Measurements from ENCODE around the gene BDH2. TPM values are rescaled to one million over a fixed set of nuclear protein-coding genes. Genes with fewer than 3 reads are reported as not detected.

Gene BDH2
- total RNA-seq, 1 experiment from 2014 or later: 10.5 TPM

DNA sequence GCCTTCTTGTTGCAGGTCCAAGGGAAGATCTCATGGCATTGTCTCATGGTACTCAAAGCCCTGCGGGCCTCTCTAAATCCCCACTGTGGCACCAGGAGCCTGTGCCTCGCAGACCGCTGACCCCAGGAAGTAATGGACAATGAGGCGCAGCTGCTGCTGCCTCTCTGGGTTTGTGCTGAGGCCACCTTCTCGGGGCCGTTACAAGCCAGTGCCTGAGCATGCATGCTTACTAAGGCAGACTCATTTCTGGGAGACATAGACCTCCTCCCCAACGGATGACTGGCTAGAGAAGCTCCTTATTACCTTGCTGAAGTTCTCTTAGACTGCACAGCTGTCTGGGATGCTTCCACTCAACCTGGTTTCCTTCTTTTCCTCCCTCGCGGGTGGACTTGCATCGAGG is 1.3 kb downstream of the BDH2 start:
- CTCF ChIA-PET: no interaction called here
- no peak overlapping the region for H3K9ac ChIP-seq (ENCODE audit: low read length)
- no peaks in the 10 kb centered on the region for H3K27me3 ChIP-seq (ENCODE audit: low read length)
- no peak overlapping the region for H3K4me3 ChIP-seq (ENCODE audit: low read length)
- H4K20me1 ChIP-seq (ENCODE audit: low read length): no peaks in the 10 kb centered on the region
- BruUV-seq (replicated peaks): no TSS peak
- no peaks in the 10 kb centered on the region for H3F3A ChIP-seq (ENCODE audit: low read length, unreplicated experiment)
- no peaks in the 10 kb centered on the region for H3K79me2 ChIP-seq (ENCODE audit: low read length)
- H3K36me3 ChIP-seq (ENCODE audit: low read depth, low read length): no peaks in the 10 kb centered on the region
- no peaks in the 10 kb centered on the region for H3K9me3 ChIP-seq (ENCODE audit: low read length)
- H3K27ac ChIP-seq (ENCODE audit: low read length): no peak overlapping the region
- peaks cover 9% of the 10 kb centered on the region; the same call in 1 of the 2 replicates for H3K4me1 ChIP-seq (ENCODE audit: insufficient read depth, low read length)
- no peak for ATAC-seq
- DNase-seq: no peak
- TF ChIP-seq EZH2 (IDR thresholded peaks at IDR 0.05; ENCODE audit: low read length, unreplicated experiment): no peak
- POLR2A ChIA-PET (ENCODE audit: unreplicated experiment): no interaction called here
- H2AFZ ChIP-seq (ENCODE audit: low read length): no peak overlapping the region
- intact Hi-C loops (cut with micrococcal nuclease): loop anchor here (10.0 kb wide), 1 partner anchor 274 kb away; the partner anchor contains the start of gene UBE2D3
- no peaks in the 10 kb centered on the region for H3K9me2 ChIP-seq (replicated peaks; ENCODE audit: low read length)
- H3K4me2 ChIP-seq (ENCODE audit: low read length): no peak overlapping the region; the same call in 1 of the 2 replicates

- H3K9me3 ChIP-seq (ENCODE audit: low read length): no peaks in the 10 kb centered on the region
- H3K4me3 ChIP-seq (ENCODE audit: low read length): no peak overlapping the region
- no peak for DNase-seq
- no peaks in the 10 kb centered on the region for H3K27me3 ChIP-seq (ENCODE audit: low read length)
- H3K79me2 ChIP-seq (ENCODE audit: low read length): no peaks in the 10 kb centered on the region
- no peak overlapping the region for H3K27ac ChIP-seq (ENCODE audit: low read length)
- H3K9ac ChIP-seq (ENCODE audit: low read length): no peak overlapping the region
- H3K4me1 ChIP-seq (ENCODE audit: insufficient read depth, low read length): peaks cover 9% of the 10 kb centered on the region; the same call in 1 of the 2 replicates
- H3F3A ChIP-seq (ENCODE audit: low read length, unreplicated experiment): no peaks in the 10 kb centered on the region
- ChIA-PET CTCF (no interaction called here), POLR2A (ENCODE audit: unreplicated experiment) (no interaction called here)
- no peak overlapping the region for H3K4me2 ChIP-seq (ENCODE audit: low read length)
- no peak for ATAC-seq
- no peaks in the 10 kb centered on the region for H3K9me2 ChIP-seq (replicated peaks; ENCODE audit: low read length)
- no TSS peak for BruUV-seq (replicated peaks)
- intact Hi-C loops (cut with micrococcal nuclease): loop anchor here (10.0 kb wide), 1 partner anchor 272 kb away; the partner anchor contains the start of gene UBE2D3
- H4K20me1 ChIP-seq (ENCODE audit: low read length): no peaks in the 10 kb centered on the region
- no peaks in the 10 kb centered on the region for H3K36me3 ChIP-seq (ENCODE audit: low read depth, low read length)
- no peak for TF ChIP-seq CTCF (conservative IDR thresholded peaks at IDR 0.05; ENCODE audit: low read depth, low read length)
- no peak for TF ChIP-seq EZH2phosphoT487 (IDR thresholded peaks at IDR 0.05; ENCODE audit: borderline replicate concordance, low read length)
- TF ChIP-seq EZH2 (IDR thresholded peaks at IDR 0.05; ENCODE audit: low read length, unreplicated experiment): no peak
- H2AFZ ChIP-seq (ENCODE audit: low read length): no peak overlapping the region
Observed at GRCh38 chr4:103097112-103097511, 2.5 kb downstream of the BDH2 start.

GRCh38 chr4:103095080-103095479 is 4.6 kb downstream of the BDH2 start:
- Histone ChIP-seq H3K79me2 (ENCODE audit: low read length) (no peaks in the 10 kb centered on the region), H2AFZ (ENCODE audit: low read length) (no peak overlapping the region), H3K9ac (ENCODE audit: low read length) (no peak overlapping the region), H3F3A (ENCODE audit: low read length, unreplicated experiment) (no peaks in the 10 kb centered on the region), H3K4me2 (ENCODE audit: low read length) (no peak overlapping the region), H3K27me3 (ENCODE audit: low read length) (no peaks in the 10 kb centered on the region), H3K4me1 (ENCODE audit: insufficient read depth, low read length) (peaks cover 9% of the 10 kb centered on the region; the same call in 1 of the 2 replicates), H3K36me3 (ENCODE audit: low read depth, low read length) (no peaks in the 10 kb centered on the region), H4K20me1 (ENCODE audit: low read length) (no peaks in the 10 kb centered on the region), H3K9me2 (replicated peaks; ENCODE audit: low read length) (no peaks in the 10 kb centered on the region), H3K4me3 (ENCODE audit: low read length) (no peak overlapping the region), H3K27ac (ENCODE audit: low read length) (no peak overlapping the region), H3K9me3 (ENCODE audit: low read length) (no peaks in the 10 kb centered on the region)
- no TSS peak for BruUV-seq (replicated peaks)
- intact Hi-C loops (cut with micrococcal nuclease): loop anchor here (10.0 kb wide), 1 partner anchor 270 kb away; the partner anchor contains the start of gene UBE2D3
- no peak for TF ChIP-seq EZH2phosphoT487 (IDR thresholded peaks at IDR 0.05; ENCODE audit: borderline replicate concordance, low read length)
- TF ChIP-seq EZH2 (IDR thresholded peaks at IDR 0.05; ENCODE audit: low read length, unreplicated experiment): no peak
- TF ChIP-seq CTCF (conservative IDR thresholded peaks at IDR 0.05; ENCODE audit: low read depth, low read length): no peak
- POLR2A ChIA-PET (ENCODE audit: unreplicated experiment): no interaction called here
- ATAC-seq (no peak), DNase-seq (no peak)
- CTCF ChIA-PET: no interaction called here
